GM15510 (cell line): ENCODE data around the gene SHOC2.

ENCODE experiments used
- POLR2A ChIP-seq: IDR thresholded peaks from 3 replicates; pipeline ENCODE4 v1.6.1; 2011; ENCODE audit warnings: borderline replicate concordance; ENCODE audit not compliant: insufficient read length; ENCODE audit errors: extremely low read depth

The SHOC2 gene

GRCh38 chr10:110959379-110960332, 40.3 kb downstream of the SHOC2 start:
- no peak for TF ChIP-seq POLR2A

GRCh38 chr10:110960333-110960712, 40.9 kb downstream of the SHOC2 start:
- TF ChIP-seq POLR2A: no peak

- TF ChIP-seq POLR2A: no peak
These were observed 43.0 kb downstream of the SHOC2 start for GRCh38 chr10:110962443-110962842.

- no peak for TF ChIP-seq POLR2A
These were observed 43.8 kb downstream of the SHOC2 start for GRCh38 chr10:110963162-110963561.

- no peak for TF ChIP-seq POLR2A
These were observed 45.3 kb downstream of the SHOC2 start for GRCh38 chr10:110964681-110965080.

GRCh38 chr10:110965216-110965615, 45.8 kb downstream of the SHOC2 start:
- TF ChIP-seq POLR2A: no peak

GRCh38 chr10:110966146-110966545, 46.7 kb downstream of the SHOC2 start:
- TF ChIP-seq POLR2A: no peak

GRCh38 chr10:110967009-110967630, 47.7 kb downstream of the SHOC2 start:
- no peak for TF ChIP-seq POLR2A

- TF ChIP-seq POLR2A: no peak
These were observed 48.2 kb downstream of the SHOC2 start for GRCh38 chr10:110967645-110968044.

GRCh38 chr10:110969183-110969582, 49.8 kb downstream of the SHOC2 start:
- no peak for TF ChIP-seq POLR2A

- no peak for TF ChIP-seq POLR2A
These were observed 52.2 kb downstream of the SHOC2 start for GRCh38 chr10:110971638-110972037.

GRCh38 chr10:110972231-110973134, 53.1 kb downstream of the SHOC2 start:
- no peak for TF ChIP-seq POLR2A

GRCh38 chr10:110973400-110973799, 54.0 kb downstream of the SHOC2 start:
- TF ChIP-seq POLR2A: no peak

GRCh38 chr10:110976577-110976976, 57.2 kb downstream of the SHOC2 start:
- TF ChIP-seq POLR2A: no peak

GRCh38 chr10:110977662-110978061, 58.3 kb downstream of the SHOC2 start:
- TF ChIP-seq POLR2A: no peak
